COLO829 (cell line): ENCODE data around the gene TMEM131L.

ENCODE experiments used
- DNase-seq: peaks from one replicate; pipeline ENCODE4 v3.0.0; 2012; ENCODE audit warnings: low spot score

The TMEM131L gene

GRCh38 chr4:153520801-153521329, 54.7 kb downstream of the TMEM131L start:
- DNase-seq = no peak

- no peak for DNase-seq
Observed at GRCh38 chr4:153521478-153521877, 55.3 kb downstream of the TMEM131L start.

GRCh38 chr4:153521999-153522801, 56.0 kb downstream of the TMEM131L start:
- no peak for DNase-seq

- DNase-seq = no peak
Observed at GRCh38 chr4:153522802-153523094, 56.6 kb downstream of the TMEM131L start.

GRCh38 chr4:153523164-153523796, 57.1 kb downstream of the TMEM131L start:
- DNase-seq = peak; percentile 26

GRCh38 chr4:153523941-153524386, 57.8 kb downstream of the TMEM131L start:
- no peak for DNase-seq

- no peak for DNase-seq
Observed at GRCh38 chr4:153524682-153525081, 58.5 kb downstream of the TMEM131L start.

GRCh38 chr4:153527690-153528089, 61.5 kb downstream of the TMEM131L start:
- DNase-seq = no peak

- DNase-seq = no peak
Observed at GRCh38 chr4:153528705-153529485, 62.7 kb downstream of the TMEM131L start.

- DNase-seq = no peak
Observed at GRCh38 chr4:153529646-153530045, 63.5 kb downstream of the TMEM131L start.

- DNase-seq = no peak
Observed at GRCh38 chr4:153530284-153530999, 64.3 kb downstream of the TMEM131L start.

GRCh38 chr4:153531000-153531358, 64.8 kb downstream of the TMEM131L start:
- no peak for DNase-seq

- DNase-seq = no peak
Observed at GRCh38 chr4:153531976-153532626, 65.9 kb downstream of the TMEM131L start.

- no peak for DNase-seq
Observed at GRCh38 chr4:153532636-153533035, 66.5 kb downstream of the TMEM131L start.

GRCh38 chr4:153533387-153533786, 67.2 kb downstream of the TMEM131L start:
- no peak for DNase-seq

GRCh38 chr4:153534792-153535629, 68.9 kb downstream of the TMEM131L start:
- no peak for DNase-seq

- DNase-seq = peak; percentile 35
Observed at GRCh38 chr4:153535772-153536513, 69.8 kb downstream of the TMEM131L start.

- DNase-seq = no peak
Observed at GRCh38 chr4:153537493-153537960, 71.4 kb downstream of the TMEM131L start.

GRCh38 chr4:153538487-153539357, 72.6 kb downstream of the TMEM131L start:
- DNase-seq = no peak
